Gastrocnemius medialis (tissue), 4 donors: Measurements from ENCODE around the gene LAMA3.

ENCODE experiments used
- POLR2A ChIP-seq, 2 donors: fragments of 450-650 bp; IDR thresholded peaks; one replicate each; pipeline ENCODE4 v1.6.1; 2017; ENCODE audit warnings: antibody characterized with exemption in 2 of 2, mild to moderate bottlenecking in 2 of 2, moderate library complexity in 2 of 2
- TF ChIP-seq, protein P1 (sequence below), 5 experiments: fragments of 450-650 bp in 3 of 5; fragments of 200-600 bp in 2 of 5; sonication (generic) in 2 of 5; IDR thresholded peaks in 4 of 5; conservative IDR thresholded peaks in 1 of 5; 1 replicate in 4 of 5; 2 replicates in 1 of 5; pipeline ENCODE4 v1.5.1; 2016 to 2019; ENCODE audit warnings: antibody characterized with exemption in 5 of 5, mild to moderate bottlenecking in 3 of 5, moderate library complexity in 3 of 5

DNA sequence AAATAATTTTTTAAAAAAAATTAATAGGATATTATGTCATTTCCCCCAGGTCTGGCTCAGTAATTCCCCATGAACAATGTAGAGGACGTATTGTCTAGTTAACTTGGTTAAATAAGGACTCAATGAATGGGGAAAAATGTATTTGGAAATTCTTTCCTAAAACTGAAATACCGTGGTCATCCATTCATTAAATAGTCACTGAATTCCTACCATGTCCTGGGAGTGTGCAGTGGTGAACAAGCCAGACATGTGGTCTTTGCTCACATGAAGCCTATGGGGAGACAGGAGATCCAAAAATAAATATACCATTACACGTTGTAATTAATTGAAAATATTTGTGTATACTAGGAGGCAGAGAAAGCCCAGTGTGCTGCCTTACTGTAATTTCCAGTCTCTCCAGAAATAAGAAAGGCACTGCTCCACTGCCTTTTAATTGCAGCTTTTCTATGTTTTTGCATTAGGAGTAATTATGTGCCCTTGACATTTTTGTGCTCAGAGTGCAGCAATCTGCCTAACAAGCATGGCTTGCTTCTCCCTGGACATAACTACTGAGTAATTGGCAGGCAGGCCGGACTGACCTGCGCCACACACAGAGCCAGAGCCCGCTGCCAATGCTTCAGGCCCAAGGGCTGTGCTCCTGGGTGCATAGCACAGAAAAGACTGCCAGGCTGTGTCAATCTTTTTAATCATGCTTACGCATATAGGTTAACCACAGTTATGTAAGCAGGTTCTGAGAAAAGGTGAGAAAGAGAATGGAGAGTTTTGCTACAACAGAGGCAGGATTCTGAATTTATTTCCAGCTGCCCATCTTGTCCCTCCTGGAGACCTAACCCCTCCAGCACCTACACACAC lies 303.1 kb downstream of the LAMA3 start:
- TF ChIP-seq, protein P1, sequence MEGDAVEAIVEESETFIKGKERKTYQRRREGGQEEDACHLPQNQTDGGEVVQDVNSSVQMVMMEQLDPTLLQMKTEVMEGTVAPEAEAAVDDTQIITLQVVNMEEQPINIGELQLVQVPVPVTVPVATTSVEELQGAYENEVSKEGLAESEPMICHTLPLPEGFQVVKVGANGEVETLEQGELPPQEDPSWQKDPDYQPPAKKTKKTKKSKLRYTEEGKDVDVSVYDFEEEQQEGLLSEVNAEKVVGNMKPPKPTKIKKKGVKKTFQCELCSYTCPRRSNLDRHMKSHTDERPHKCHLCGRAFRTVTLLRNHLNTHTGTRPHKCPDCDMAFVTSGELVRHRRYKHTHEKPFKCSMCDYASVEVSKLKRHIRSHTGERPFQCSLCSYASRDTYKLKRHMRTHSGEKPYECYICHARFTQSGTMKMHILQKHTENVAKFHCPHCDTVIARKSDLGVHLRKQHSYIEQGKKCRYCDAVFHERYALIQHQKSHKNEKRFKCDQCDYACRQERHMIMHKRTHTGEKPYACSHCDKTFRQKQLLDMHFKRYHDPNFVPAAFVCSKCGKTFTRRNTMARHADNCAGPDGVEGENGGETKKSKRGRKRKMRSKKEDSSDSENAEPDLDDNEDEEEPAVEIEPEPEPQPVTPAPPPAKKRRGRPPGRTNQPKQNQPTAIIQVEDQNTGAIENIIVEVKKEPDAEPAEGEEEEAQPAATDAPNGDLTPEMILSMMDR (IDR thresholded peaks at IDR 0.05 in 4 of 5, conservative IDR thresholded peaks at IDR 0.05 in 1 of 5) = no peak
- no peak for TF ChIP-seq POLR2A (IDR thresholded peaks at IDR 0.05)
